K562 (cell line): Measurements from ENCODE around the gene LIPT2. TPM values are rescaled to one million over a fixed set of nuclear protein-coding genes. Genes with fewer than 3 reads are reported as not detected.
A peak's percentile ranks its signal among the peaks of the same experiment; 100 is the strongest.

Experiments used
- ARID3A ChIP-seq: IDR thresholded peaks from 2 replicates; pipeline ENCODE4 v1.6.1; 2012; ENCODE audit warnings: low read depth, low read length, improper control_type of control experiment, borderline replicate concordance
- CEBPG ChIP-seq, 3 experiments: fragments of 200-800 bp in 1 of 3; sonication (Bioruptor generic) in 1 of 3; sonication (generic) in 1 of 3; formaldehyde crosslinking in 1 of 3; IDR thresholded peaks in 2 of 3; conservative IDR thresholded peaks in 1 of 3; 2 replicates each; pipeline versions ENCODE4 v1.6.1 to v1.8.0; 2016 to 2022; ENCODE audit warnings: missing compliant biosample characterization in 2 of 3, missing genetic modification characterization in 2 of 3, mild to moderate bottlenecking in 1 of 3, missing genetic modification reagents in 1 of 3
- CTCFL ChIP-seq: IDR thresholded peaks from 2 replicates; pipeline ENCODE4 v1.6.1; 2011; ENCODE audit warnings: borderline replicate concordance, low read depth, mild to moderate bottlenecking, moderate library complexity, low read length; ENCODE audit not compliant: insufficient read depth, poor library complexity, severe bottlenecking
- FOXP4 ChIP-seq: sonication (generic); formaldehyde crosslinking; IDR thresholded peaks from 2 replicates; pipeline ENCODE4 v1.8.0; 2022; ENCODE audit warnings: mild to moderate bottlenecking, missing genetic modification reagents, borderline replicate concordance
- GABPB1 ChIP-seq: sonication (generic); formaldehyde crosslinking; IDR thresholded peaks from 2 replicates; pipeline ENCODE4 v1.8.0; 2022; ENCODE audit warnings: mild to moderate bottlenecking, missing genetic modification reagents
- HDAC2 ChIP-seq: fragments of 450-650 bp; IDR thresholded peaks from 2 replicates; pipeline ENCODE4 v1.6.1; 2016; ENCODE audit warnings: mild to moderate bottlenecking
- JUNB ChIP-seq: fragments of 450-650 bp; formaldehyde crosslinking; conservative IDR thresholded peaks from 2 replicates; pipeline ENCODE4 v1.4.0; 2020; ENCODE audit warnings: mild to moderate bottlenecking
- KLF6 ChIP-seq: fragments of 250-450 bp; sonication (Bioruptor Pico); IDR thresholded peaks from 2 replicates; pipeline ENCODE4 v1.4.0; 2020; ENCODE audit warnings: mild to moderate bottlenecking, moderate library complexity, borderline replicate concordance
- MNT ChIP-seq, 2 experiments: fragments of 450-650 bp; conservative IDR thresholded peaks; 2 replicates each; pipeline ENCODE4 v1.6.1; 2017; ENCODE audit warnings: mild to moderate bottlenecking in 2 of 2, moderate library complexity in 2 of 2
- NR0B1 ChIP-seq: fragments of 450-650 bp; IDR thresholded peaks from one replicate; pipeline ENCODE4 v1.6.1; 2018; ENCODE audit warnings: mild to moderate bottlenecking, moderate library complexity; ENCODE audit not compliant: partially characterized antibody
- NR1H2 ChIP-seq: sonication (generic); formaldehyde crosslinking; IDR thresholded peaks from 2 replicates; pipeline ENCODE4 v1.4.0; 2020; ENCODE audit warnings: mild to moderate bottlenecking, missing genetic modification reagents
- SMAD2 ChIP-seq: fragments of 150-350 bp; IDR thresholded peaks from 2 replicates; pipeline ENCODE4 v1.6.1; 2014; ENCODE audit warnings: low read depth, mild to moderate bottlenecking, low read length
- TAF15 ChIP-seq: fragments of 200-400 bp; formaldehyde crosslinking; IDR thresholded peaks from 2 replicates; pipeline ENCODE4 v1.6.1; 2017; ENCODE audit warnings: mild to moderate bottlenecking, low read depth, low read length, moderate library complexity
- YY1 ChIP-seq, 3 experiments: IDR thresholded peaks; 2 replicates each; pipeline ENCODE4 v1.6.1; 2011; ENCODE audit warnings: low read length in 2 of 3, mild to moderate bottlenecking in 2 of 3, moderate library complexity in 2 of 3, borderline replicate concordance in 1 of 3, control low read depth in 1 of 3, low read depth in 1 of 3; ENCODE audit not compliant: insufficient read depth in 3 of 3, insufficient replicate concordance in 2 of 3, control insufficient read depth in 1 of 3, insufficient read length in 1 of 3; ENCODE audit errors: extremely low read depth in 1 of 3
- ZNF449 ChIP-seq: fragments of 250-450 bp; sonication (Bioruptor Pico); IDR thresholded peaks from 2 replicates; pipeline ENCODE4 v1.8.0; 2022; ENCODE audit warnings: moderate library complexity, mild to moderate bottlenecking, inconsistent platforms
- polyA plus RNA-seq, 8 experiments: library from polyadenylated mRNA; depleted of rRNA in 4 of 8; stranded (reverse) in 5 of 8; unstranded in 3 of 8; fragments of >200 nt; fragmentation: Nextera tagmentation in 2 of 8; fragmentation: Illumina TruSeq in 1 of 8; extraction: Ambion mirVana in 2 of 8; extraction: Trizol in 1 of 8; gene quantifications; 2 replicates each; pipeline versions ENCODE4 v1.2.1 to v1.2.3, GENCODE V29; 2011 to 2014; ENCODE audit warnings: inconsistent platforms in 1 of 8, missing spikeins in 1 of 8
- total RNA-seq, 7 experiments: library from RNA; depleted of rRNA in 6 of 7; stranded (reverse); fragments of >200 nt in 6 of 7; fragmentation: Illumina TruSeq in 2 of 7; extraction: Trizol in 2 of 7; gene quantifications; 2 replicates each; pipeline versions ENCODE4 v1.2.1 to v1.2.3, GENCODE V29; 2011 to 2021; ENCODE audit warnings: low replicate concordance in 1 of 7

LIPT2 gene
- total and polyA plus RNA-seq, 9 of the 15 experiments (the other 6 are each of a cell fraction or from before 2014, with no cell fraction given) = 1.00 to 5.2 (median 3.5) TPM

GRCh38 chr11:74459584-74459983, 33.9 kb downstream of the LIPT2 start (continued):
- no peak for TF ChIP-seq NR0B1
- TF ChIP-seq ARID3A = peak; percentile 97; the same call in 1 of the 2 replicates
- TF ChIP-seq GABPB1 (CRISPR knock-in tag) = 0 out of 2 replicates have a peak, but pooled peaks have one; percentile 20
- TF ChIP-seq HDAC2 = no peak
- TF ChIP-seq NR1H2 (CRISPR knock-in tag) = no peak
- no peak for TF ChIP-seq FOXP4
- no peak for TF ChIP-seq TAF15
- TF ChIP-seq MNT (conservative IDR thresholded peaks at IDR 0.05) = peak in 1 of 2 experiments; percentile 49; a peak in 2 of 4 replicates
- no peak for TF ChIP-seq JUNB (CRISPR knock-in tag)
- TF ChIP-seq ZNF449 (CRISPR knock-in tag) = no peak
- no peak for TF ChIP-seq CTCFL
- no peak for TF ChIP-seq SMAD2
- no peak for TF ChIP-seq YY1 (IDR thresholded peaks at IDR 0.05; ENCODE audit: borderline replicate concordance in 1 of 3, control insufficient read depth in 1 of 3, extremely low read depth in 1 of 3, insufficient read depth in 3 of 3, insufficient read length in 1 of 3, insufficient replicate concordance in 2 of 3, low read depth in 1 of 3, low read length in 2 of 3)
- no peak for TF ChIP-seq CEBPG (CRISPR knock-in tag; IDR thresholded peaks at IDR 0.05)
- no peak for TF ChIP-seq CEBPG (tag; conservative IDR thresholded peaks at IDR 0.05 in 1 of 2, IDR thresholded peaks at IDR 0.05 in 1 of 2)
- TF ChIP-seq KLF6 (CRISPR knock-in tag) = no peak
